DMS79 (cell line): ENCODE results near the gene SERPINA5.

Source experiments
- DNase-seq: peaks from one replicate; lab custom pipeline; 2025; lab: John Stamatoyannopoulos, UW

The SERPINA5 gene

GRCh38 chr14:94548999-94549985, 31.9 kb upstream of the SERPINA5 start:
- no peak for DNase-seq

DNA sequence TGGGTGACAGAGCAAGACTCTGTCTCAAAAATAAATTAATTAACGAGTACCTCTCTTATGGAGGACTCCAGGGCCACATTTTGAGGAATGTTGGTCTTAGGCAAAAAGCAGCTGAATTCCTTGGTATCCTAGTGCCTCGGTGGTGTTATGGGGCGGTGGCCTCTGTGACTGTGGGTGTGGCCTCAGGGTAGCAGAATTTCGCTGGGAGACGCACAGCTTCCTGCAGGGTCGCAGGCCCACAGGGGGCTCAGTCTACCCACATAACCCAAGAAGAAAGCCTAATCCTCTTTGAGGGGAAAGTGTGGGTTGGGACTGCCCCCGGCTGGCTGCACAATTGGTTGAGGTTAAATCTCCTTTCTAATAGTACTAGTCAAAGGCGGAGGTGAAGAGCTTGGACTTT, 31.2 kb upstream of the SERPINA5 start:
- no peak for DNase-seq

GRCh38 chr14:94555991-94556390, 25.2 kb upstream of the SERPINA5 start:
- no peak for DNase-seq

DNA sequence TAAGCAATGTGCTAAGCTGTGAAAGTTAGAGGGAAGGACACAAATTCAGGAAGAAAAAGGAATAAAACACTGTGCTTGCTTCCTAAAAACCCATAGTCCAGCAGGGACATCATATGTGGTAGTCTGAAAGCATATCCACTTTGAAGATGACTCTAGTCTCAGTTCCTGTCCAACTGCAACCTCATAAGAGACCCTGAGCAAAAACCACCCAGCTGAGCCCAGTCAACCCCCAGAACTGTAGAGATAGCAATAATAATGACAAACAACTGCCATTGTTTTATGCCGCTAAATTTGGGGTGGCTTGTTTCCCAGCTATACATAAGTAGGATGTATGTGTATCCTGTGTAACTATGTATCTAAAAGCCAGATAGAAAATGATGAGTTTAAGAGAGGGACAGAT, 23.9 kb upstream of the SERPINA5 start:
- DNase-seq, result no peak

GRCh38 chr14:94558842-94559241, 22.4 kb upstream of the SERPINA5 start:
- no peak for DNase-seq

DNA sequence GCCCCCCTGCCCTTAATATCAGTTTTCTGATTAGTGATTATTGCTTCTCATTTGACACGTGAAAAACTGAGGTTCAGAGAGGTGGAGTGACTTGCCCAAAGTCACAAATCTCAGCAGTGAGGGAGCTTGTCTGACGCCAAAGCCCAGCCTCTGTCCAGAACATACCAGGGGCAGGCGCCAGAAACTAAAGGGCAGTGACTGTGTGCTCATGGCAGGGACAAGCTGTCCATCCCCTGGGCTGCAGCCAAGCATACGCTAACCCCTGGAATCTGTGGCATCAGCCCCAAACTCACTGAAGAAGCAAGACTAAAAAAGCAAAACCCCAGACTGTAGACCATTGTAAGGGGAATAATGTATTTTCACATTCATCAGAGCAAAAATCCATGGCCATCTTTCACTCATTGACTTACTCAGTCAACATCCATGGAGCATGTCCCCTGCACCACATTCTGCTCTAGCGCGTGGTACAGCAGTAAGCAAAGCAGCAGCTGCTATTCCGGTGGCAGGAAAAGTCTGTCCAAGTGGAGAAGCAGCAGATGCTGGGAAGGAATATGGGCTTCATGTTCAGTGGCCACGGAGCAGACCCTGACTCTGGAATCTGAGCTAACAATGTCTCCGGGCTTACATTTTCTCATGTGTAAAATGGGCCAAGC, 21.5 kb upstream of the SERPINA5 start:
- no peak for DNase-seq

GRCh38 chr14:94560291-94560665, 20.9 kb upstream of the SERPINA5 start:
- no peak for DNase-seq

DNA sequence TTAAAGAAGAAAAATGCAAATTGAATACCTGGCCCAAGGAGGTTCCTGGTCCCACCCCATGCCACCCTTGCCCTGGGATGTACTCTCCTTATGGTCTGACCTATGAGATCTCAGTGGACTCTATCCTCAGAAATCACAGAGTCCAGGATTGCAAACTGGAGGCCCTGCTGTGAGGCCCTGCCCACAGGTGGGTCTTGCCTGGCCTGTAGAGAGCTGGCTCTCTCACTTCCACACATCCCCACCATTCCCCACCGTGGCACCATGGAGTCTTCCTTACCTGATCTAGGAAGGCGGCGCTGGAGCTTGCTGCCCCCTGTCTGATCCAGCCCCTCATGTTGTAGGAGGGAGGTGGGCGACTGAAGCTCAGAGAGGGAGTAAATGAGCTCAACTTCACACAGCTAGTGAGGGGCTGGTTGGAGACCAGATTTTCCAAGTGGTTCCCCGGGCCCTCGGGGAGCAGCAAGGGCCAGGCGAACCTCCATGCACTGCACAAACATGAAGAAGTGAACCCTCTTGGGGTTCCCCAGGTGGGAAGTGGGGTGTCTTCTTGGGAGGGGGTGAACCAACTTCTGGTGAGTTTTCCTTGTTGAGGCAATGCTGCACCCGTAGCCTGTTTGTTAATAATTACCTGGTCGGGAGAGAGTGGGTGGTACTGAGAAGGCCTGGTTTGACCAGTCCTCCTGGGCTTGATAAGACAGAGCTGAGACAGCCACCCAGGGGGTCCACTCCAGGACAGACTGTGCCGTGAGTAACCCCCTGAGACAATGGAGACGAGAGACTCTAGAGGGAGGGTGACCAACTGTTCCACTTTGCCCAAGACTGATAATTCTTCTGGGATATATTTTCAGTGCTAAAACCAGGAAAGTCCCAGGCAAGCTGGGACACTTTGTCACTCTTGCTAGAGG, 20.2 kb upstream of the SERPINA5 start, which contains the start of gene SERPINA4:
SERPINA4 (plus strand) TSS at position 692 of the 905 bp plus-strand sequence. CDS start 2,041 bp downstream, outside the sequence.
- no peak for DNase-seq

DNA sequence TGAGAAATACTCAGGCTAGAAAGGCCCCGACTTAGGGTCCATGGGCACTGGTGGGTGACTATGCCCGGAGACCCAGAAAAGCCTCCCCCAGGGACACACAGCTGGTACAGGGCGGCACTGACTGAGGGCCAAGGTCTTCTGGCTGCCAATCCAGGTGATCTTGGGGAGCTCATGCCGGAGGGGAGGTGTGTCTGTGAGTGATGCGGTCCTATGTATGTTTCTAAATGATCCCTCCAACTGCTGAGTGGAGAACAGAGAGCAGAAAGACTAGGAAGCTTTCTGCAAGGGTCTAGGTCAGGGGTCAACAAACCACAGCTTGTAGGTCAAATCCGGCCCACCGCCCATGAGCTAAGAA, 19.6 kb upstream of the SERPINA5 start:
- no peak for DNase-seq

- no peak for DNase-seq
Observed at GRCh38 chr14:94562022-94562421, 19.2 kb upstream of the SERPINA5 start.

GRCh38 chr14:94562941-94563883, 18.0 kb upstream of the SERPINA5 start:
- DNase-seq, result no peak

GRCh38 chr14:94564381-94564780, 16.8 kb upstream of the SERPINA5 start:
- DNase-seq, result no peak

- DNase-seq, result no peak
Observed at GRCh38 chr14:94568186-94568585, 13.0 kb upstream of the SERPINA5 start.

- DNase-seq, result no peak
Observed at GRCh38 chr14:94569381-94570001, 11.7 kb upstream of the SERPINA5 start.

DNA sequence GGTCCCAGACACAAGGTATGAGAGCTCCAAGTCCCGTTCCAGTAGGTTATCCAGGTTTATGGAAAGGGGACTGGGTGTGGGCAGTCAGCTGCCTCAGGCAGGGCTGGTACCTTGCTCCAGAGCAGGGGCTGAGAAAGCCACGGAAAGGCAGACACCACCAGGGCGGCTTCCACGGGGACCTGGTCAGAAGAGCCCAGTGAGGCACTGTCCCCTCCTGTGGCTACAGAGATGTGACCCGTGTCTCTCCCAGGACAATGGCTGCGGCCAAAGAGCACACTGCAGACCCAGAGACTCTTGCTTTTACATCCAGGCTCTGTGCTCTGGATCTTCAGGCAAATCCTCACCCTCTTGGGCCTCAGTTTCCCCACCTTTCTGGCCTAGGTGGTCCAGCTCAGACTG, 11.2 kb upstream of the SERPINA5 start:
- DNase-seq, result no peak

- no peak for DNase-seq
Observed at GRCh38 chr14:94570440-94570839, 10.8 kb upstream of the SERPINA5 start.

GRCh38 chr14:94571395-94571794, 9.8 kb upstream of the SERPINA5 start:
- DNase-seq, result no peak

DNA sequence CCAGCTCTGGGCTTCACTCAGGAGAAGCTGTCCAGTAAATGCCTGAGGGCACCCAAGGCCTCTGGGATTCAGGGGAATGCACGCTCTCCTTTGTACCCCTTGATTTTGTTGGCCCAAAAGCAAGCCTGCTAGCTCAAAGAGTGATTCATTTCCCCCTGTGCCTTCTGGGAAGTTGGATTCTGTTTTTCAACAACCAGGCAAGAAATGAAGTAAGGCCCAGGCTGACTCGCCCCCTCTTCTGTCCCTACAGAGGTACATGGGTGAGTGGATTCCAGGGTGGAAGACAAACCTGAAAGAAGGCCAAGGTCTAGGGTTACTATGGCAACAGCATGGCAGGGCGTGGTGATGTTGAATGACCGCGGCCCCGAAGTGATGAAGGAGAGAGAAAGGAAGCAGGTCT, 9.3 kb upstream of the SERPINA5 start:
- DNase-seq, result no peak

DNA sequence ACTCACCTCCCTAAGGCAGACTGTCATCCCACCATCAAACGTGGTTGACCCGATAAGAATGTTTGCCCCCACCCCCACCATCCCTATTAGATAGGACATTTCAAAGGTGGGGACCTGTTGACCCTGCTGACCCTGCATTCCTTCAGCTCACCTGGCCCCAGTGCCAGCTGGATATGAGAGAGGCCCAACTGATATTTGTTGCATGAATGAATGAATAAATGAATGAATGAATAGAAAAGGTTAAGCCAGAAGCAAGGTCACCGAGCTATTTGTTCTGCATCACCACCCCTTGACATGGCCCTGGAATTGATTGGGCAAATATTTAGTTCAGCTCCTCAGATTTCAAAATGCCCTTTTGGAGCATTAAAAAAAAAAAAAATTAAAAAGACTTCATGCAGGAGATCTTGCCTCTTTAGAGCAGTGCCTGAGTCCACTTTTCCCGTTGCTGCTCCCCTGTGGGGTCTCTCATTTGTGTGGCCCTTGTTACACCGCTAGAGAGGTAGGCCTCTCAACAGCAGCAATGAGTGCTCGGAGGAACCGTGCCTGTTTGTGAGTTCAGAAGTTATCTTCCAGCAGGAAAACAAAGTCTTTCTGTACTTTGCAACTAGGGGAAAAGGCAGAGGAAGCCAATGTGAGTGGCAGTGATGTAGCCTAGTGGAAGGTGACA, 8.5 kb upstream of the SERPINA5 start:
- no peak for DNase-seq
